HCT116 (cell line): ENCODE results near the gene NFIB. TPM values are rescaled to one million over a fixed set of nuclear protein-coding genes. Genes with fewer than 3 reads are reported as not detected.

Experiments used
- ATAC-seq: fragments of 200-7000 bp; cut with Tn5 transposase; 2 replicates; pipeline ENCODE4 v1.9.1; 2020; ENCODE audit warnings: mild to moderate bottlenecking, moderate library complexity
- BruUV-seq: library from RNA; stranded (reverse); fragments of 400-500 nt; replicated peaks from 2 replicates; lab custom pipeline; 2021; lab: Mats Ljungman, UMichigan
- CTCF ChIA-PET: fragments of 300-600 bp; sonication (Branson Sonifier 250); formaldehyde crosslinking; loops from one replicate; lab custom pipeline; 2021; ENCODE audit warnings: antibody characterized with exemption; lab: Charles Lee
- POLR2A ChIA-PET: fragments of 300-600, 350-600 bp; sonication (Branson Sonifier 250); formaldehyde crosslinking; loops from one replicate; lab custom pipeline; 2021; ENCODE audit warnings: antibody characterized with exemption; lab: Charles Lee
- RAD21 ChIA-PET, 2 experiments: fragments of 300-600 bp; sonication (Branson Sonifier 250); formaldehyde crosslinking; loops; one replicate each; lab custom pipeline; 2023; ENCODE audit warnings: low total read pairs in 2 of 2; ENCODE audit not compliant: uncharacterized antibody in 2 of 2, unreplicated experiment in 2 of 2, low non-redundant PET in 1 of 2; lab: Charles Lee
- DNase-seq: peaks from one replicate; pipeline ENCODE4 v3.0.0-alpha.2; 2010; ENCODE audit warnings: low read depth, low spot score
- H2AFZ ChIP-seq: fragments of 200-600 bp; shearing (Covaris generic), sonication (generic); 2 replicates; pipeline ENCODE4 v1.6.1; 2017; ENCODE audit warnings: low read depth, mixed run types, mixed read lengths, antibody characterized with exemption, low read length; ENCODE audit not compliant: poor library complexity, severe bottlenecking
- H3K27ac ChIP-seq: 2 replicates; pipeline ENCODE4 v1.5.1; 2012; ENCODE audit warnings: low read depth, low read length
- H3K27me3 ChIP-seq: fragments of 200-600 bp; sonication (generic); 2 replicates; pipeline ENCODE4 v1.6.1; 2016; ENCODE audit warnings: mixed run types, low read length, mixed read lengths; ENCODE audit not compliant: insufficient read depth
- H3K36me3 ChIP-seq, 2 experiments: fragments of 200-500 bp in 1 of 2; fragments of 200-600 bp in 1 of 2; sonication (Bioruptor generic) in 1 of 2; sonication (generic) in 1 of 2; 2 replicates each; pipeline versions ENCODE4 v1.5.1 to v1.6.1; 2014 to 2016; ENCODE audit warnings: low read length in 2 of 2, inconsistent platforms in 1 of 2, mixed read lengths in 1 of 2, mixed run types in 1 of 2; ENCODE audit not compliant: insufficient read depth in 2 of 2, control insufficient read depth in 1 of 2
- H3K4me1 ChIP-seq, 2 experiments: fragments of 200-600 bp in 1 of 2; sonication (generic) in 1 of 2; 2 replicates each; pipeline versions ENCODE4 v1.5.1 to v1.6.1; 2012 to 2017; ENCODE audit warnings: low read length in 2 of 2, inconsistent platforms in 1 of 2, mild to moderate bottlenecking in 1 of 2, mixed read lengths in 1 of 2, mixed run types in 1 of 2, moderate library complexity in 1 of 2; ENCODE audit not compliant: insufficient read depth in 2 of 2, control insufficient read depth in 1 of 2
- H3K4me2 ChIP-seq: fragments of 200-600 bp; sonication (generic); 2 replicates; pipeline ENCODE4 v1.6.1; 2017; ENCODE audit warnings: mixed run types, low read length, mixed read lengths
- H3K4me3 ChIP-seq, 2 experiments: fragments of 200-600 bp in 1 of 2; sonication (generic) in 1 of 2; replicated peaks in 1 of 2; 2 replicates each; pipeline ENCODE4 v1.5.1; 2011 to 2016; ENCODE audit warnings: low read length in 2 of 2, control low read depth in 1 of 2, low read depth in 1 of 2, mild to moderate bottlenecking in 1 of 2, mixed read lengths in 1 of 2, mixed run types in 1 of 2
- H3K79me2 ChIP-seq: fragments of 200-600 bp; sonication (generic); 2 replicates; pipeline ENCODE4 v1.6.1; 2017; ENCODE audit warnings: mild to moderate bottlenecking, mixed run types, low read length, moderate library complexity, mixed read lengths; ENCODE audit not compliant: insufficient read depth
- H3K9ac ChIP-seq: fragments of 200-600 bp; sonication (generic); 2 replicates; pipeline ENCODE4 v1.6.1; 2016; ENCODE audit warnings: low read length, mixed read lengths
- H3K9me2 ChIP-seq: fragments of 200-600 bp; sonication (generic), shearing (Covaris generic); 2 replicates; pipeline ENCODE4 v1.6.1; 2017; ENCODE audit warnings: mixed run types, mild to moderate bottlenecking, moderate library complexity; ENCODE audit not compliant: insufficient read depth
- H3K9me3 ChIP-seq, 2 experiments: fragments of 200-500 bp in 1 of 2; fragments of 200-600 bp in 1 of 2; sonication (Bioruptor generic) in 1 of 2; sonication (generic) in 1 of 2; 2 replicates each; pipeline ENCODE4 v1.6.1; 2014 to 2017; ENCODE audit warnings: low read length in 2 of 2, mixed read lengths in 2 of 2, inconsistent platforms in 1 of 2, low read depth in 1 of 2, mild to moderate bottlenecking in 1 of 2, mixed run types in 1 of 2, moderate library complexity in 1 of 2; ENCODE audit not compliant: control insufficient read depth in 1 of 2, insufficient read depth in 1 of 2
- H4K20me1 ChIP-seq: fragments of 200-600 bp; sonication (generic), shearing (Covaris generic); 2 replicates; pipeline ENCODE4 v1.6.1; 2017; ENCODE audit warnings: mixed run types, mild to moderate bottlenecking, moderate library complexity; ENCODE audit not compliant: insufficient read depth
- ATF3 ChIP-seq: IDR thresholded peaks from 2 replicates; pipeline ENCODE4 v1.6.1; 2012
- CBX3 ChIP-seq: IDR thresholded peaks from 2 replicates; pipeline ENCODE4 v1.6.1; 2012; ENCODE audit warnings: low read depth
- CEBPB ChIP-seq: IDR thresholded peaks from 2 replicates; pipeline ENCODE4 v1.6.1; 2012; ENCODE audit warnings: low read depth
- CTCF ChIP-seq, 3 experiments: fragments of 200-600 bp in 1 of 3; sonication (generic) in 1 of 3; IDR thresholded peaks in 2 of 3; conservative IDR thresholded peaks in 1 of 3; 2 replicates each; pipeline ENCODE4 v1.5.1; 2012 to 2017; ENCODE audit warnings: low read depth in 2 of 3, low read length in 2 of 3, antibody characterized with exemption in 1 of 3, borderline replicate concordance in 1 of 3, control low read depth in 1 of 3, mild to moderate bottlenecking in 1 of 3, mixed read lengths in 1 of 3, mixed run types in 1 of 3, moderate library complexity in 1 of 3; ENCODE audit not compliant: insufficient read depth in 1 of 3
- ELF1 ChIP-seq: IDR thresholded peaks from 2 replicates; pipeline ENCODE4 v1.6.1; 2012; ENCODE audit warnings: low read depth, borderline replicate concordance
- EZH2 ChIP-seq: fragments of 200-600 bp; sonication (generic); IDR thresholded peaks from 2 replicates; pipeline ENCODE4 v1.6.1; 2017; ENCODE audit warnings: antibody characterized with exemption, mixed run types
- EZH2phosphoT487 ChIP-seq: fragments of 200-600 bp; IDR thresholded peaks from 2 replicates; pipeline ENCODE4 v1.6.1; 2018; ENCODE audit warnings: antibody characterized with exemption, borderline replicate concordance
- FOSL1 ChIP-seq: IDR thresholded peaks from 2 replicates; pipeline ENCODE4 v1.6.1; 2012; ENCODE audit warnings: low read depth
- POLR2A ChIP-seq: IDR thresholded peaks from 2 replicates; pipeline ENCODE4 v1.7.0; 2011; ENCODE audit warnings: borderline replicate concordance; ENCODE audit not compliant: insufficient read depth, insufficient read length; ENCODE audit errors: extremely low read depth
- RAD21 ChIP-seq: IDR thresholded peaks from 2 replicates; pipeline ENCODE4 v1.6.1; 2012; ENCODE audit warnings: low read depth, mild to moderate bottlenecking
- SIN3A ChIP-seq: IDR thresholded peaks from 2 replicates; pipeline ENCODE4 v1.6.1; 2012; ENCODE audit warnings: low read depth
- SP1 ChIP-seq: IDR thresholded peaks from 2 replicates; pipeline ENCODE4 v1.6.1; 2012; ENCODE audit warnings: low read depth
- SRF ChIP-seq: IDR thresholded peaks from 2 replicates; pipeline ENCODE4 v1.6.1; 2012; ENCODE audit warnings: low read depth
- TCF7L2 ChIP-seq: IDR thresholded peaks from 2 replicates; pipeline ENCODE4 v1.7.0; 2011; ENCODE audit warnings: borderline replicate concordance, inconsistent platforms; ENCODE audit not compliant: insufficient read depth, insufficient read length; ENCODE audit errors: extremely low read depth
- YY1 ChIP-seq: IDR thresholded peaks from 2 replicates; pipeline ENCODE4 v1.6.1; 2011; ENCODE audit warnings: low read length, low read depth, moderate library complexity, mild to moderate bottlenecking; ENCODE audit not compliant: insufficient replicate concordance; ENCODE audit errors: extremely low read depth
- ZBTB33 ChIP-seq: IDR thresholded peaks from 2 replicates; pipeline ENCODE4 v1.6.1; 2011; ENCODE audit warnings: mild to moderate bottlenecking, low read length, moderate library complexity; ENCODE audit not compliant: insufficient replicate concordance; ENCODE audit errors: extremely low read depth
- ZFX ChIP-seq: fragments of 450-650 bp; IDR thresholded peaks from 2 replicates; pipeline ENCODE4 v1.6.1; 2017
- intact Hi-C: fragments of 100-400 bp; cut with micrococcal nuclease; formaldehyde crosslinking; loops from 2 replicates; pipeline ENCODE4 v1.10.0; 2022
- total RNA-seq: library from RNA; stranded (reverse); gene quantifications from one replicate; pipeline ENCODE4 v1.2.1, GENCODE V29; 2021; ENCODE audit not compliant: unreplicated experiment

The NFIB gene
- total RNA-seq, 1 experiment from 2014 or later, result 6.6 TPM

GRCh38 chr9:14346231-14346791, 32.4 kb upstream of the NFIB start:
- Histone ChIP-seq H3K9ac (no peak overlapping the region), H3K27me3 (peaks cover 21% of the 10 kb centered on the region), H2AFZ (no peak overlapping the region), H3K4me3 (no peak overlapping the region), H3K9me3 (no peaks in the 10 kb centered on the region)
- RAD21 ChIA-PET, result no interaction called here
- BruUV-seq, result no TSS peak
- CTCF ChIA-PET, result no interaction called here
- no peak for DNase-seq
- POLR2A ChIA-PET, result interaction anchor here (0.7 kb wide), 1 partner anchor 1285 kb away, joined by 3 read pairs; no protein-coding TSS in a partner anchor
- TF ChIP-seq EZH2 (no peak), ZBTB33 (no peak), YY1 (no peak), CEBPB (no peak), EZH2phosphoT487 (no peak), ELF1 (no peak), CBX3 (no peak), TCF7L2 (no peak), ATF3 (no peak), ZFX (no peak), SRF (no peak), RAD21 (no peak), FOSL1 (no peak), POLR2A (no peak), SIN3A (no peak), CTCF (IDR thresholded peaks at IDR 0.05 in 2 of 3, conservative IDR thresholded peaks at IDR 0.05 in 1 of 3; ENCODE audit: borderline replicate concordance in 1 of 3, insufficient read depth in 1 of 3, low read depth in 2 of 3, low read length in 2 of 3) (no peak), SP1 (no peak)
- TF ChIP-seq, all 23 proteins: peak for 0
- intact Hi-C loops, result no loop called here
- Histone ChIP-seq H3K9me2 (no peaks in the 10 kb centered on the region), H3K4me2 (no peak overlapping the region), H3K36me3 (no peaks in the 10 kb centered on the region), H3K79me2 (no peaks in the 10 kb centered on the region), H3K27ac (no peak overlapping the region), H4K20me1 (no peaks in the 10 kb centered on the region), H3K4me1 (no peaks in the 10 kb centered on the region)
- ATAC-seq, result no peak
